ENCODE data around the gene CDKN1C.
A peak's percentile ranks its signal among the peaks of the same experiment; 100 is the strongest.
"Not testable (repeated sequence)": the region's sequence is repeated elsewhere in the genome, so short reads cannot be mapped to it uniquely, and the experiment has no call there.

Gene CDKN1C

DNA sequence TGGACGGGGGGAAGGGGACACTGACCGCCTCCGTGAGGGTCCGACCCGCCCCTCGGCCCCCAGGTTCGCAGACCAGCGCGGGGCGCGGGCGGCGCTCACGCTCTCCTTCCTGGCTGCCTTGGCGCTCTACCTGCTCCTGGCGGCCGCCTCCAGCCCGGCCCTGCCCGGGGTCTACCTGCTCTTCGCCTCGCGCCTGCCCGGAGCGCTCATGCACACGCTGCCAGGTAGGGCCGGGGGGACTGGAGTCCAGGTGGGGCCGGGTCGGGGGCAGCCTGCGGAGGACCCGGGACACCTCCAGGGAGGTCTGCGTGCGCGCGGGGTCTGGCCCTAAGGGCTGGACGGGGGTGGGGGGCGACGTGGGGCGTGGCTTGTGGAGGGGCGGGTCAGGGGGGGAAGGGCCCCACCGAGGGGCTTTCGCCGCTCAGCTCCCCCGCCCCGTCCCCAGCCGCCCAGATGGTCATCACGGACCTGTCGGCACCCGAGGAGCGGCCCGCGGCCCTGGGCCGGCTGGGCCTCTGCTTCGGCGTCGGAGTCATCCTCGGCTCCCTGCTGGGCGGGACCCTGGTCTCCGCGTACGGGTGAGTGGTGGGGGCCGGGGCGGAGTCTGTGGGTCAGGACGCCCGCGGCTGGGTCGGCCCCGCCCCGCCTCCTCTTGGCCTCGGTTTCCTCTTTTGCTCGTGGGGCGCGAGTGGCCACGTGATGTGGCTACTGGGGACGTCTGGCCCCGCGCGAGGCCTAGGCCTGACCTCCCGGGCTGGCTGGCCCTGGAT, 23.7 kb upstream of the CDKN1C start:
- no peak for DNase-seq (ENCODE audit: low spot score)

DNA sequence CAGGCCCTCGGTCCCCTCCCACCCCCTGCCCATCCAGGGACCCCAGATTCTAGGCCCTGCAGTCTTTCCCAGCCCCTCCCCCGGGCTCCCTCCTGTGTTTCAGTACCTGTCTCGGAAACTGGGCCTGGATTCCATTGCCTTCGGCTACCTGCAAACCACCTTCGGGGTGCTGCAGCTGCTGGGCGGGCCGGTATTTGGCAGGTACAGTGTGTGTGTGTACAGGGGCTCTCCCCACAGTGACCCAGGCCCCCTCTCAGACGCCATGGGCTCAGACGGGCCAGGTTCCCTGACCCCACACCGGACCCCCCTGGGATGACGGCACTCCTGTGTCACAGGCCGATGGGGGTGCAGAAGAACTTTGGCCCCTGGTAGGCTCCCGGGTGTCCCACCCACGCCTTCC, 22.6 kb upstream of the CDKN1C start:
- no peak for DNase-seq (ENCODE audit: low spot score)

DNA sequence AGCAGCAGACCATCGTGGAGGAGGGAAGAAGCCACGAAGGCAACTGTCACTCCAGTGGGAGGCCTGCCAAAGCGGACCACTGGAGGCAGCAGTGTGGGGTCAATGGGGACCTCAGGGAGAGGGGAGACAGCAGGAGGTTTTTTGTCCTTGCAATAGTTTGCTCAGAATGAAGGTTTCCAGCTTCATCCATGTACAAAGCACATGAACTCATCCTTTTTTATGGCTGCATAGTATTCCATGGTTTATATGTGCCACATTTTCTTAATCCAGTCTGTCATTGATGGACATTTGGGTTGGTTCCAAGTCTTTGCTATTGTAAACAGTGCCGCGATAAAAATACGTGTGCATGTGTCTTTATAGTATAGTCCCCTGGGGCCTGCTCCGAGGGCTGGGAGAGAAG, 19.7 kb upstream of the CDKN1C start:
- not testable (repeated sequence) for DNase-seq (ENCODE audit: low spot score)

DNA sequence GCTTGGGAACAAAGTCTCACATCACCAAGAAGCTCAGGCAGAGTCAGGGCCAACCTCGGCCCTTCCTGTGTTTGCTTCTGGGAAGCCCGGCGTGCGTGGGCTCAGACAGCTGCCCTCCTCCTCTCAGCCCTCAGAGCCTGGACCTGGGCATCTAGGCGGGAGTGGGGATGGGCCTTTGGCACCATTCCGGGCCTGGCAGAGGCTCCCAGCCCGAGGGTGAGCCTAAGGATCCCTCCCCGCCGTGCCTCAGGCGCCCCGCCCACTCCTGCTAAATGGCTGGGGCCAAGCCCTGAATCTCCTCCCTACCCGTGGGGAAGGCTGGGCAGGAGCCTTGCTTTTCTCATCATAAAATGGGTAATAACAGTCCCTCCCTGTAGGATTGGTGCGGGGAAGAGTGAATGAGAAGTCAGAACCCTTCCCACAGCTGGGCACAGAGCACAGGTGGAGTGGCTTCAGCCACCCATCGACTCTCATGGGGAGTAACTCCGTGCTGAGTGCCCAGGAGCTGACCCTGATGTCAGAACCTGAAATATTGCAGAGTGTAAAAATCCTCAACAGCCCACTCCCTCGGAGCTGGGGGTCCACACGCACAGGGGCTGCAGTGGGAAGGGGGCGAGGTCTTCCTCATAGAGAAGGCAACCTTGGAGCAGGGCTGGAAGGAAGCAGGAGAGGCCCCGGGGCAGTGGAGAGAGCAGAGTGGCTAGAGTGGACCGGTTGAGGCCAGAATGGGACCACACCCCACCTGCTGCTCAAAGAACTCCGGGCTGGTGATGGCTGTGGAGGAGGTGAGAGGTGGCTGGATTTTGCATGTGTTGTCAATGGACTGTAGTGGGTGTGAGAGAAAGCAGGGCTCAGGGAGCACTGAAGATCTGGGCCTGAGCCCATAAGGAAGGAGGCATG, 18.8 kb upstream of the CDKN1C start:
- DNase-seq (ENCODE audit: low spot score): no peak

DNA sequence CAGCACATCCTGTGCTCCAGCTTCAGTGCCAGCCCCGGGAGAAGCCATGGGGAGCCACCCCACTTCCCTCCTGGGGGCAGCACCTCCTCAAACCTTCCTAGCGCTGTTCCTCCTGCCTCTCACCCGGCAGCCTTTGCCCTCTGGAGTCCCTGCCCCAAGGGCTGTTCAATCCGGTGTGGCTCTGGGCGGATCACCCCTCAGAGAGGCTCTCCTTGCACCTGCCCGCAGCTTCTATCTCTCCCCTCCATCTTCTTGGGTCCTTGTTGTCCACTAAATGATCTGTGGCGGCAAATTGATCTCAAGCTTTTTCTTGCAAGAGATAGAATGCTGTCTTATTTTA, 18.1 kb upstream of the CDKN1C start:
- DNase-seq (ENCODE audit: low spot score): no peak

DNA sequence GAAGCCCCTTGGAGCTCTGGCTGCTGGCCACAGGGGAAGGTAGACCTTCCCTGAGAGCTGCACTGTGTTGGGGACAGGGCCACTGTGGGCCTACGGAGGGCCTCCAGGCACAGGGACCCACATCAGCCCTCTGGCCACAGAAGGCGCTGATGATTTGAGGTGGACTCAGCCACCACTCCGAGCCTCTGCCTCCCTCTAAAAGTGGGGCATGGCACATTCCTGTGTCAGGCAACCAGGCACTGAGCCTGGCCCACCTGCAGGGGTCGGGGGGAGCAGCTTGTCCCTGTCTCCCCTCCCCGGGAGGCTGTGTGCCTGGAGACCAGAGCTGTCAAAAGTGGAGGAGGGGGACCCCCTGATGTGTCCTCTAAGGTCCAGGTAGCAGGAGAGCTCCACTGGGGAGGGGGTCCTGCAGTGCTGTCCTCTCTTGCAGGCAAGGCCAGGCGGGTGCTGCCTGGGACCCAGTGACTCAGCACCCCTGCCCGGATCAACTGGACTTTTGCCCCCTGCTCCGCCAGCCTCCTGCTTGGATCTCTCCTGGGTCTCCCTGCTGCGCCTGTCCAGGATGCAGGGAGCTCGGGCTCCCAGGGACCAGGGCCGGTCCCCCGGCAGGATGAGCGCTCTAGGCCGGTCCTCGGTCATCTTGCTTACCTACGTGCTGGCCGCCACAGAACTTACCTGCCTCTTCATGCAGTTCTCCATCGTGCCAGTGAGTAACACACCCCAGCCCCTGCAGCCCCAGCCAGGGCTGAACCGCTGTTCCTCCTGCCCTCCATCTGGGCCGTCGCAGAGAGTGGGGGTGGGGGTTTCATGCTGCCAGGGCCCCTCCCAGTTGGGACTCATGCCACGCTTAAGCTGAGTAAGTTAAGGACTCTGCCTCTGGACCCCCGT, 17.5 kb upstream of the CDKN1C start:
- no peak for DNase-seq (ENCODE audit: low spot score)

DNA sequence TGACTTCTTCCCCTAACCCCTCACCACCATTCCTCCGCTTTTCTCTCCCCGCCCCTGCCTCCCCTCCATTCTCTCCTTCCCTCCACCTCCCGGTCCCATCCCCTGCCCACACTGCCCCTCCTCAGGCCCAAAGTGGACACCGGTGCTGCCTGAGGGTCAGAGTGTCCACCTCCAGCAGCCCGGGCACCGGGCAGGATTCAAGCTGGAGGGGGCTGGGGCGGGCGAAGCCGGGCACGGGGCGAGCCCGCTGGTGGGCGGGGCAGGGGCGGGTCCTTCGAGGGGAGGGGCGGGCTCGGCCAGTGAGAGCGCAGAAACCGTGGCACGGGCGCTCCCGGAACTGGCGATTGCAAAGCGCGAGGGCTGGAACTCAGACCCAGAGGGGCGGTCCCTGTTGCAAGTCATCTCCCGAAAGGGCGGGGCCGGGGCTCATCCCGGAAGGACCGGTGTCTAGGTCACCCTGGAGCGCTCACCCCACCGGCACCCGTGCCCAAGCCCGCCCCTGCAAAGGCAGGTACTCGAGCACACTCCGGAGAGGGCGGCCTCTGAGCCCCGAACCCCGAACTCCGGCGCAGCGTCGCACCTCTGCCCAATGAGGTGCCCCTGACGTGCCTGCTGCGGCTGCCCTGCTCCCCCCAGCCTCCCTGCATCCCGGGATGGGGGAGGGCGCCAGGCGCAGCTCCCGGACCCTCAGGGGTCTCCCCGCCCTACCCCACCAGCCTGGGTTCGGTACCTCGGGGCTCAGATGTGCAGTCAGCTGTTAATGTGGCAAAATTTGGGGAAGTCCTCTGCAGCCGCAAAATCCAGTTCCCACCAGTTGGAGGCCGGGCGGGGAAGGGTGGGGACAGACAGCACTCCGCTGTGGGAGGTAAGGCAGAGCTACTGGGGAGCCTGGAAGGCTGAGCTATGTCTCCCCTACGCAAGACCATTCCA, 16.5 kb upstream of the CDKN1C start:
- peak; percentile 98 for DNase-seq (ENCODE audit: low spot score)

DNA sequence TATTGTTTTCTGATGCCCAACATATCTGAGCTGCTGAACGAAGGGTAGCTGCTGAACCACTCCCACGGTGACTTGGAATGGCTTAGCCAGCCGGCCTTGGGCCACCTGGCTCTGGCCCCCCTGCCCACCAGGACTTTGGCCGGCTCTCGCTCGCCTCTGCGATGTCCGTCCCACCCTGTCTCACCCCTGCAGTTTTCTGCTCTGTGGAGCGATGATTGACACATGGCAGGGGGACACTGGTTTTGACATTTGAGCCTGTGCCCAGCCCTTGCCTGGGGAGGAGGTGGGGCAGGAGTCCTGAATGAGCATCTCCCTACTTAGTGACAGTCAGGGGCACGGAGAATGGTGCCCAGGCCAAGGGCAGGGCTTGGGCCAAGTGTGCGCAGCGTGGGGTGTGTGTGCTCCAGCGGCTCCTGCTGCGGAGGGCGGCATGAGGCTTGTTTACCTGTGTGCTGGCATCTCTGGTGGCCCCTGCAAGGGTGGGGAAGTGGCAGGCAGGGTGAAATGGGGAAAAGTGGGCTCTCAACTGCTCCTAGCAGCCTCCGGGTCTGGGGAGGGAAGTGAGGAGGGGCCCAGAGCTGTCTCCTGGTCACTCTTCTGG, 15.7 kb upstream of the CDKN1C start:
- no peak for DNase-seq (ENCODE audit: low spot score)

DNA sequence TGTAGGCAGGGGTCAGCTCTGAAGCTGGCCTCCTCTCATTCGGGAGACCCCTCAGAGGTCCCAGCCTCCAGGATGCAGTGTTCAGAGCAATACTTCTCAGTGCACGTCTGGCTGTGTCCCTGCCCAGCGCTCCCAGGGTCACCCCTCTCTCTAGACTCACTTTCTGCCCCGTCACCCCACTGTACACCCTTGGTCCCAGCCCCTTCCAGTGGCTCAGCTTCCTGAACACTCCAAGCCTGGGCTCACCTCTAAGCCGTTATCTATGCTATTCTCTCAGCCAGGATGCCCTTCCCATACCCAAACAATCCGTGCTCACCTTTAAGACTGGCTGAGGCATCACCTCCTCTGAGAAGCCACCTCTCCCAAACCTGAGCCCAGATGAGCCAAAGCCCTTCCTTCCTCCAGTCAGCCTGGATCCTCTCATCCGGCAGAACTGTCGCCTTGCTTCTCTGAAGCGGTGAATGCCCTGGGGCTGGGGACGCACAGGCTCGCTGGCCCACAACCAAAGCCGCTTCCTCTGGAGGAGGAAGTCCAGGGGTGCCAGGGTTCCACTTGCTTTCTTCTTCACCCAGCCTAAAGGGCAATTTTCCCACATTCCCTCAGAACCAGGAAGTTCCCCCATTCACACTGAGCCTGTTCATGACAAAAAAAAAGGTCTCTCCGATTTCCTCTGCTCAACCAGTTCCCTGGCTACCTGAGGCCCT, 13.7 kb upstream of the CDKN1C start:
- DNase-seq (ENCODE audit: low spot score): no peak

DNA sequence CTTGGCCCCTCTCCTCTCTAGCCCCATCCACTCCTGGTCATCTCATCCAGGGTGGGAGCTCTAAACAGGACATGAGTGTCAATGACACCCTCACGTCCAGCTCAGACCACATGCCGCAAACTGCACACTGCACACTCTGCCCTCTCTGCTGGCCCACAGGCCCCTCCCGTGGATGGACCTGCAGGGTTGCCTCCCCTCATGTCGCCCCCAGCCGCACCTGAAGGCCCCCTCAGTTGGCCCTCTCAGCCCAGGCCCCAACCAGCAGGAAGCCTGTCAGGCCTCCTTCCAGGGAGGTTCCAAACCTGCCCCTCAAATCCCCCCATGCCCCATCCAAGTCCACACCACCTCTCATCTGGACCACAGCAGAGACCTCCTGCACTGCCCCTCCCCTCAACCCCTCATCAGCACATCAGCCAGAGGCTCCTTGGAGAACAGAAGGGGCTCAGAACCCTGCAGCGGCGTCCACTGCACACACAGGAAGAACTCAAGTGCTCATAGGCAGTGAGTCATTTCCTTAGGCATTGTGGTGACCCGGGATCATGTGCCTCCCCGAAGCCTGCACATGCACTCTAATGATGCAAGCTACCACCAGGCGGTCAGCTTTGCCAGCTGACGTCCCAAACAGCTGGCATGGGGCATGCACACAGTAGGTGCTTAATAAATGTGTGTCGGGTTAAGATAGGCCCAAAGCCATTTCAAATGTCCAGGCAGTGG, 12.9 kb upstream of the CDKN1C start:
- peak; percentile 89 for DNase-seq (ENCODE audit: low spot score)

DNA sequence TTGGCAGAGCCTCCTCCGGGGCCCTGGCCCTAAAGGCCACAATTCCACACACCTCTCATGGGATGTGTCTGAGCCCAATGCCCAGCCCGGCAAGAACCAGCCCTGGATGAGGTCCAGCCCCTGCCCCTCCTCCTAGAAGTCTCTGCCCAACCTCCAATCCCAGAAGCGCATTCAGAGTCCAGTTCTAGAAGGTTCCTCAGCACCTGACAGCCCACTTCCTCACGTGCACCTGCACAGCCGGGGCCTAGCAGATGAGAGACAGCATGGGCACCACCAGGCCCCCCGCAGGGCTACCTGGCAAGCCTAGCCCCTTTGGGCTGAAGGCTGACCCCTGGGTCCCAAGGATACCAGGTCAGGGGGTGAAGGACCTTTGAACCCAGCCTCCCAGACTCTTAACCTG, 11.5 kb upstream of the CDKN1C start:
- DNase-seq (ENCODE audit: low spot score): no peak

DNA sequence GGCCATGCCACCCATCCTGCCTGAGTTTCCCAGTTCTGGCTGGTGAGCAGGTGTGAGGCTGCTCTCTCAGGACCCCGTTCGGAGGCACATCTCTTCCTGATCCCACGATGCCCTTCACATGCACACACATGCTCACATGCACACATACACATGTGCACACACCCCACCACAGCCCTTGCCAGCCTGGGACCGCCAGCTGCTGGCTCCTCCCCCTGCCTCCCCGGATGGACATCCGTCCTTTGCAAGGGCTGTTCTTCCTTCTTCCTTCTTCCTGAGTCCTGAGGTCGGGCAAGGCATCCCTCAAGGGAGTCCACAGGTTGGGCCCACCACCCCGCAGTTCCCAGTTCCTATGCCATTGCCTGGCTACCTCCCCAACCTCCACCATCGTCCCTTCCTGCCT, 10.5 kb upstream of the CDKN1C start:
- no peak for DNase-seq (ENCODE audit: low spot score)

DNA sequence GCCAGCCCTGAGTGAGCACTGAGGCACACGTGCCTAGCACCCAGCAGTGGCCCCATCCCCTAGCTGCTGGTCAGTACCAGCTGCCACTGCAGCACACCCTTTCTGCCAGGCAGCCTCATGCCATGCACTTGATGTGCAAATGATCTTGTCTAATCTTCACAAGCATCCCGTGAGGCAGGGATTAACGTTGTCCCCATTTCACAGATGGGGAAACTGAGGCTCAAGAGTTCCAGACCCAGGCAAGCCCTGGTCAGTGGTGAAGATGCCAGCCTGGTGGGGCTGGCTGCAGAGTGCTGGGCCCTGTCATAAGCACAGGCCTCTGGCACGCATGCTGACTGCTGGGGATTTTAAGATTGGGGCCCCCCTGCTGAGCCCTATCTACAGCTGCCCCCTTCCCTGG, 8.4 kb upstream of the CDKN1C start:
- DNase-seq (ENCODE audit: low spot score): no peak

DNA sequence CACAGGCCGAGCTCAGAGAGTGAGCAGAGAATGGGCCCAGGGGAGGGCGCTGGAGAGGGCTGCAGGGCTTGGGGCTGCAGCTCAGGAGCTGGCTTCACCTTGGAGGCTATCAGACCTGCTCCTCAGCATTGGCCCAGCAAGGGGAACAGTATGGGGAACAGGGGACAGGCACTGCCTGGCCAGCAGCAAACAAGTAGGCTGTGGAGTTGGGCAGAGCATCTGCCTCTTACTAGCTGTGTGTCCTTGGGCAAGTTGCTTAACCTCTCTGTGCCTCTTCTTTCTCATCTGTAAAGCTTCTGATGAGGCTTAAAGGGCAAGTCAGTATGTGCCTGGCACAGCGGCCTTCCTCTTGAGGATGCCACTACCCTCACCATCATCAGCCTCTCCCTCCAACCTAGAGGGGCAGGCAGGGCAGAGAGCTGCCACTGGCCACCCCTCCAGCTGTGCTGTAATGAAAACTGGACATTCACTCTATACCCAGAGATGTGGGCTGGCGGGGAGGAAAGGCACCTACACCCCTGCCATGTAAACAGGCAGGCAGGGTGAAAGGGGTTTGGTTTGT, 7.5 kb upstream of the CDKN1C start:
- DNase-seq (ENCODE audit: low spot score): no peak

DNA sequence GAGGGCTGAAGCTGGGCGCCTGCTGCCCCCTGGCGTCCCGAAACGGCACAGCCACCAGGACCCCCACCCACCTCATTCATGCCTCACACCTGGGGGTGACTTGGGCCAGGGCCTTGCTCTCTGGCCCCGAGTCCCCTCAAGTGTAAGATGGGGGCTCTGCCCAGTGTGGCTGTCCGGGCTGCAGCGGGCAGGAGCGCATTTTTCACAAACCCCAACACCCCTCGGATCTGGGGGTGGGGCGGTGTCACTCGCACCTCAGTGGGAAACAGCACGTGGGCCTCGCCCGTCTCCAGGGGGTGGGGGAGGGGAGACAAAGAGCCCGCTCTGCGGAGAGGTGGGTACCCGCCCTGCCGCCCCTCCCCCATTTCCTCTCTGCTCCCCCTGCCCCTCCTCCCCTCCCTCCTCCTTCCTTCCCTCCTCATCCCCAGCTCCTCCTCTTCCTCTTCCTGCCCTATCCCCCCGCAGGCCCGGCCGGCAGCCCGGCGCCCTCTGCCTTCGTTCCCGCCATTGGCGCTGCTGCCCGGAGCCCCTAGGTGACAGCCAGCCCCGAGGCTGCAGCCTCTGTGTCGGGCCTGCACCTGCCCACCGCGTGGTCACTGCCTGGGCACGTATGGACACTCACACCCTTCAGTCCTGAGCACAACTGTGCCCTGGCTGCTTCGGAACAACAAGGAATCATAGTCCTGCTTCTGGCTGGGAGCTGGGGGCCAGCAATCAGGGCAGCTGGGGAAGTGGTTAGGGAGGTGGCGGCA, 6.8 kb upstream of the CDKN1C start:
- peak; percentile 82 for DNase-seq (ENCODE audit: low spot score)

DNA sequence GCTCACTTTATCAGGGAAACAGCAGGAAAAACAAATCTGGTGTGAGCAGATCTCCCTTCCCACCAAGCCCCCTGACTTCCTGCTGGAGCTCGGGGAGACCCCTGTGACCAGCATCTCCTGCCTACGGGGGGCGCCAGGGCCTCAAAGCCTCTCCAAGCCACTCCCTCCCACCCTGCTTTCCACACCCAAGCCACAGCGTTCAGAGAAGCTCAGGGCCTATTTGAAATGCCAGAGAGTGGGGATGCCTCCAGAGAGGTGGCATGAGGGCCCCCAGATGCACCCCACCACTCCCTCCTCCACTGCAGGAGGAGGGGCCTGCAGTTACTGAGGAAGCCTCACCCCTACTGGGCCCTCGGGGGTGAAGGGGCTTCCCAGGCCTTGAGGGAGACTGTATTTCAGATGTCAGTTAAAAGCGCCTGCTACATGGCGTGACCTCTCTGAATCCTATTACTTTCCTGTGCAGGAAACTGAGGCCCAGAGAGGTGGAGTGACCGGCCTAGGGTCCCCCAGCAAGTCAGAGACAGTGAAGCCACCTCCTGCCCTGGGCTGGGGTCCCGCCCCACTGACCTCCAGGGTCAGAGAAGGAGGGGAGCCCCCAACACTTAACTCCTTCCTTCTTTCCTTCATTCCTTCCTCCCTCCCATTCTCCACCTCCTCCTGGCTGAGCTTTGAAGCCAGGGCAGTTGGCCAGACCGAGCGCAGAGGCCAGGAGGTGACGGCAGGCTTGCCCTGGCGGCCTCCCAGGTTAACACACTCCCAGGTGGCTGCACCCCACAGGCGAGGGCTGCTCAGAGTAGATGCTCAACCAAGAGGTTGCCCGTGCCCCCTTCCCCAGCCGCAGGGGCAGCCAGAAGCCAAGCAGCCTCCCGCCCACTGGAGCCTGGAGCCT, 6.0 kb upstream of the CDKN1C start:
- DNase-seq (ENCODE audit: low spot score): no peak

DNA sequence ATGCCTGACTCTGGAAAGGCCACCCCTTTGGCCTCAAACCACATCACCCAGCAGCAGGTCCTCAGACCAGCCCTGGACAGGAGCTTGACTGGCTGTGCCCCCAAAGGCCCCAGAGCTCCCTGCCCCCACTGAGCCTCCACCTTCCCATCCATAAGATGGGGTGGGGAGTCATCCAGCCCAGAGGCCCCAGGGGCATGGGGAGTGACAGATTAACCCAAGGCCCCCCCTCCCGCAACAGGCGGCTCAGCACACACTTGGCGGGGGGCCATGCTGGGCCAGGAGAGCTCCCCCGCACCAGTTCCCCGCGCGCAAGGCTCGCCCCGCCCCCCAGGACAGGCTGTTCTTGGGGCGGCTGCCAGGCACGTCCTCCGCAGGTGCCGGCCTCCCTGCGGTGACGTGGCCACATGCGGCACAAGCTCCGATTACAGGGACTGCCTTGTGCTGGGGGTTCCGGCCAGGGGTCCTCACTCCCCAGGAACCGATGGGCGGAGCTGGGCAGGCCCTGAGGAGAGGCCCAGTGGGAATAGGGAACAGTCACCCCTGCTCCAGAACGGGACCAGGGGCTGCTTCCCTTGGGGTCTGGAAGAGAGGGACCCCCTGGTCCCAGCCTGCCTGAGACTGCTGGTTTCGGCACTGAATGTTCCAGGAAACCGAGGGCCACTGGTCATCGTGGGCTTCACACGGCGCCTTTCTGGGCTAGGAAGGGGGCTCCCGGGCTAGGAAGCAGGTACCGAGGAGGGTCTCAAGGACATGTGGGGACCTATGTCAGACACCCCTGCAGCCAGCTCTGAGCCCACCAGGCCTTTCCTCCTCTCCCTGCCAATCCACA, 5.1 kb upstream of the CDKN1C start:
- no peak for DNase-seq (ENCODE audit: low spot score)

All from GM03348 (cell line).